Activated CD8-positive, alpha-beta memory T cell treated with anti-CD3 and anti-CD28 coated beads, Interleukin-2, amount 50 U/mL, for 1 hour (primary cell): Measurements from ENCODE around the gene MAN1C1.

ENCODE experiments used
- DNase-seq: peaks from one replicate; pipeline ENCODE4 v3.0.0-alpha.2; 2020; ENCODE audit errors: extremely low read depth

Gene MAN1C1

GRCh38 chr1:25765136-25765922 is 148.7 kb downstream of the MAN1C1 start:
- DNase-seq: no peak

GRCh38 chr1:25765923-25766589 is 149.5 kb downstream of the MAN1C1 start:
- DNase-seq: no peak

GRCh38 chr1:25766721-25767436 is 150.3 kb downstream of the MAN1C1 start:
- DNase-seq: no peak

- DNase-seq: no peak
Measured at GRCh38 chr1:25767437-25767770, 150.8 kb downstream of the MAN1C1 start.

GRCh38 chr1:25768999-25769398 is 152.4 kb downstream of the MAN1C1 start:
- no peak for DNase-seq

- DNase-seq: no peak
Measured at GRCh38 chr1:25769625-25770383, 153.2 kb downstream of the MAN1C1 start.

GRCh38 chr1:25770541-25771220 is 154.1 kb downstream of the MAN1C1 start:
- no peak for DNase-seq

GRCh38 chr1:25771221-25772114 is 154.9 kb downstream of the MAN1C1 start:
- no peak for DNase-seq

- DNase-seq: no peak
Measured at GRCh38 chr1:25772164-25772563, 155.6 kb downstream of the MAN1C1 start.

GRCh38 chr1:25772692-25773245 is 156.2 kb downstream of the MAN1C1 start:
- DNase-seq: no peak

- no peak for DNase-seq
Measured at GRCh38 chr1:25773441-25774125, 157.0 kb downstream of the MAN1C1 start.

GRCh38 chr1:25774206-25774803 is 157.7 kb downstream of the MAN1C1 start:
- no peak for DNase-seq

GRCh38 chr1:25774921-25775771 is 158.6 kb downstream of the MAN1C1 start:
- peak; percentile 80 for DNase-seq

- no peak for DNase-seq
Measured at GRCh38 chr1:25779388-25779787, 162.8 kb downstream of the MAN1C1 start.

GRCh38 chr1:25779894-25780293 is 163.3 kb downstream of the MAN1C1 start:
- no peak for DNase-seq

- DNase-seq: no peak
Measured at GRCh38 chr1:25780318-25781129, 163.9 kb downstream of the MAN1C1 start.

- no peak for DNase-seq
Measured at GRCh38 chr1:25781130-25781433, 164.5 kb downstream of the MAN1C1 start.
